ENCODE results near the gene PLCL2.

PLCL2 gene

GRCh38 chr3:17030956-17031652 lies 146.3 kb downstream of the PLCL2 start:
- Mint-ChIP-seq H3K27ac (no peak overlapping the region), H3K36me3 (ENCODE audit: low read depth) (peaks cover 4% of the 10 kb centered on the region), H3K4me3 (no peak overlapping the region), H3K9me3 (no peaks in the 10 kb centered on the region), H3K4me1 (peaks cover 78% of the 10 kb centered on the region), H3K27me3 (no peaks in the 10 kb centered on the region)
- DNase-seq (no peak), ATAC-seq (no peak)

GRCh38 chr3:17032407-17033034 lies 147.8 kb downstream of the PLCL2 start:
- Mint-ChIP-seq H3K36me3 (ENCODE audit: low read depth) (peaks cover 4% of the 10 kb centered on the region), H3K27ac (no peak overlapping the region), H3K4me3 (no peak overlapping the region), H3K9me3 (no peaks in the 10 kb centered on the region), H3K27me3 (no peaks in the 10 kb centered on the region), H3K4me1 (peaks cover 70% of the 10 kb centered on the region)
- no peak for ATAC-seq
- no peak for DNase-seq

DNA sequence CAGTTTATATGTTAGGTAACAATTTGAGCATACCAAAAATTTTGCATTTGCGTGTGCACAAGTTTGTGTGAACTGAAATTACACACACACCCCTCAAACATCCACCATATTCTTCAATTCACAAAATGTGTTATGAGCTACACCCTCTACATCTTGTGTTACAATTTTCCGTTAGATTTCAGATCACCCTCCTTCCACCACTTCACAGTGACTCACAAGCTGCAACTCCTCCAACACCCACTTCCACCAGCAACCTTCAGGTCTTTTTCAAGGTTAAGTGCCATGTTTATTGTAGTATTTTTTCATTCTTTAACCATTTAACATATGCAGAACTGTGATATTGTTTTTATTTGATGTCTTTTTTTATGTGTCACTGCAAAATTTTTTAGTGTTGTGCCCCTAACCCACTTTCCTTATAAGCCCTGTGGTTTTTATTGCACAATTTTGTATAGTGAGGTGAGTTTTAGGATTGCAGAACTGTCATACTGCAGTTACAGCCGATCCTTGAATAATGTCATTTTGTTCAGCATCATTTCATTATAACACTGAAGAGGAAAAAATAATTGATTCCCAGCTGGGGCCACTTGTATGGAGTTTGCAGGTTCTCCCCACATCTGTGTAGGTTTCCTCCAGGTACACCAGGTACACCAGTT lies 148.9 kb downstream of the PLCL2 start:
- Mint-ChIP-seq H3K9me3 (no peaks in the 10 kb centered on the region), H3K4me1 (peaks cover 60% of the 10 kb centered on the region), H3K36me3 (ENCODE audit: low read depth) (peaks cover 4% of the 10 kb centered on the region), H3K4me3 (no peak overlapping the region), H3K27ac (peak overlapping the region; percentile 63), H3K27me3 (no peaks in the 10 kb centered on the region)
- DNase-seq, result no peak
- peak; percentile 84 for ATAC-seq

- peaks cover 63% of the 10 kb centered on the region for H3K4me1 Mint-ChIP-seq
- H3K9me3 Mint-ChIP-seq, result no peaks in the 10 kb centered on the region
- no peaks in the 10 kb centered on the region for H3K27me3 Mint-ChIP-seq
- ATAC-seq (no peak), DNase-seq (no peak)
- H3K27ac Mint-ChIP-seq, result no peak overlapping the region
- no peak overlapping the region for H3K4me3 Mint-ChIP-seq
- H3K36me3 Mint-ChIP-seq (ENCODE audit: low read depth), result peaks cover 4% of the 10 kb centered on the region
Measured at GRCh38 chr3:17035033-17035432, 150.3 kb downstream of the PLCL2 start.

GRCh38 chr3:17035966-17036365 lies 151.2 kb downstream of the PLCL2 start:
- no peaks in the 10 kb centered on the region for H3K9me3 Mint-ChIP-seq
- H3K36me3 Mint-ChIP-seq (ENCODE audit: low read depth), result peaks cover 4% of the 10 kb centered on the region
- no peak overlapping the region for H3K4me3 Mint-ChIP-seq
- ATAC-seq (no peak), DNase-seq (no peak)
- H3K27ac Mint-ChIP-seq, result no peak overlapping the region
- no peaks in the 10 kb centered on the region for H3K27me3 Mint-ChIP-seq
- H3K4me1 Mint-ChIP-seq, result peaks cover 60% of the 10 kb centered on the region

DNA sequence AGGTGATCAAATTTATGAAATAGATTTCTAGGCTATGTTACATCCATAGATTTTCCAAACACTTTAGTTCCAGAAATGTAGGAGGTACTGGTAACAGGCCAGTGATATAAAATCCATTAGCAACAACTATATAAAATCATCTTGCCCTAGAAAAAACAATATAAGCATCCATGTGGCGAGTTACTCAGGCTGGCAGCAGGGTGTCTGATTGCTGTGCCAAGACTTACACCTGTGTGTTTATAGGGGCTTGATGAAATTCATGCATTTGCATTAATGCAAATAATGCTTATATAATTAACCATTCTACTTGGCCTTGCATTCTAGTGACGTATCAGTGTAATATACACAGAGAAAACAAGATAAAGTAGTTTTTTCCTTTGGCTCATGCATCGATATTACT lies 153.4 kb downstream of the PLCL2 start:
- Mint-ChIP-seq H3K9me3 (no peaks in the 10 kb centered on the region), H3K36me3 (ENCODE audit: low read depth) (peaks cover 8% of the 10 kb centered on the region), H3K4me1 (peaks cover 45% of the 10 kb centered on the region)

GRCh38 chr3:17038900-17039553 lies 154.3 kb downstream of the PLCL2 start:
- H3K4me3 Mint-ChIP-seq, result no peak overlapping the region
- peaks cover 13% of the 10 kb centered on the region for H3K36me3 Mint-ChIP-seq (ENCODE audit: low read depth)
- H3K4me1 Mint-ChIP-seq, result peaks cover 39% of the 10 kb centered on the region
- H3K27me3 Mint-ChIP-seq, result no peaks in the 10 kb centered on the region
- no peak for DNase-seq
- H3K27ac Mint-ChIP-seq, result no peak overlapping the region
- no peaks in the 10 kb centered on the region for H3K9me3 Mint-ChIP-seq
- ATAC-seq, result peak; percentile 24

More for the DNA sequence above, 153.4 kb downstream of the PLCL2 start:
- no peak for DNase-seq
- no peak for ATAC-seq
- Mint-ChIP-seq H3K27ac (no peak overlapping the region), H3K27me3 (no peaks in the 10 kb centered on the region), H3K4me3 (no peak overlapping the region)

- no peaks in the 10 kb centered on the region for H3K27me3 Mint-ChIP-seq
- H3K27ac Mint-ChIP-seq, result peak overlapping the region; percentile 1
- no peaks in the 10 kb centered on the region for H3K9me3 Mint-ChIP-seq
- DNase-seq (no peak), ATAC-seq (peak; percentile 76)
- H3K4me3 Mint-ChIP-seq, result no peak overlapping the region
- peaks cover 40% of the 10 kb centered on the region for H3K4me1 Mint-ChIP-seq
- peaks cover 13% of the 10 kb centered on the region for H3K36me3 Mint-ChIP-seq (ENCODE audit: low read depth)
Measured at GRCh38 chr3:17039594-17039993, 154.8 kb downstream of the PLCL2 start.

- Mint-ChIP-seq H3K36me3 (ENCODE audit: low read depth) (peaks cover 16% of the 10 kb centered on the region), H3K4me3 (no peak overlapping the region), H3K27ac (no peak overlapping the region), H3K4me1 (peaks cover 41% of the 10 kb centered on the region), H3K9me3 (no peaks in the 10 kb centered on the region), H3K27me3 (no peaks in the 10 kb centered on the region)
- no peak for DNase-seq
- no peak for ATAC-seq
Measured at GRCh38 chr3:17040322-17040989, 155.7 kb downstream of the PLCL2 start.

DNA sequence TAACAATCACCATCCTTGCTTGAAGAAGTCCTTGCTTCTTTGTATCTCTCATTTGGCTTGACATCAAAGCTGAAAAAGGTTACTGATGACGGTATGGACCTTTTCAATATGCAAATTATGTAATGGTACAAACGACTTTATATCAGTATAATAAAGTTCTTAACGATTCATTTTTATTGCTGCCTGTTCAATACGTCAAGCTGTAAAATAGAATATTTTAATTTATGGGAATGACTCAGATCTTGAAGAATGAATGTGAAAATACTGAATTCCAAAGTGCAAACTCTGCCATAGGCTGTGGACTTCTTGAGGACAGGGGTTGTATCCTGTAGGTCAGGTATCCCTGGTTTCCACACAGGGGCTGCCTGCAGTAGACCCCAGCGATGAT lies 156.2 kb downstream of the PLCL2 start:
- no peaks in the 10 kb centered on the region for H3K27me3 Mint-ChIP-seq
- H3K27ac Mint-ChIP-seq, result no peak overlapping the region
- no peak overlapping the region for H3K4me3 Mint-ChIP-seq
- ATAC-seq (no peak), DNase-seq (no peak)
- H3K36me3 Mint-ChIP-seq (ENCODE audit: low read depth), result peaks cover 21% of the 10 kb centered on the region
- peaks cover 44% of the 10 kb centered on the region for H3K4me1 Mint-ChIP-seq
- H3K9me3 Mint-ChIP-seq, result no peaks in the 10 kb centered on the region

GRCh38 chr3:17044855-17045254 lies 160.1 kb downstream of the PLCL2 start:
- H3K36me3 Mint-ChIP-seq (ENCODE audit: low read depth), result peaks cover 54% of the 10 kb centered on the region
- peaks cover 39% of the 10 kb centered on the region for H3K4me1 Mint-ChIP-seq
- no peak overlapping the region for H3K27ac Mint-ChIP-seq
- H3K27me3 Mint-ChIP-seq, result no peaks in the 10 kb centered on the region
- ATAC-seq (peak; percentile 46), DNase-seq (no peak)
- no peak overlapping the region for H3K4me3 Mint-ChIP-seq
- H3K9me3 Mint-ChIP-seq, result peaks cover 4% of the 10 kb centered on the region

DNA sequence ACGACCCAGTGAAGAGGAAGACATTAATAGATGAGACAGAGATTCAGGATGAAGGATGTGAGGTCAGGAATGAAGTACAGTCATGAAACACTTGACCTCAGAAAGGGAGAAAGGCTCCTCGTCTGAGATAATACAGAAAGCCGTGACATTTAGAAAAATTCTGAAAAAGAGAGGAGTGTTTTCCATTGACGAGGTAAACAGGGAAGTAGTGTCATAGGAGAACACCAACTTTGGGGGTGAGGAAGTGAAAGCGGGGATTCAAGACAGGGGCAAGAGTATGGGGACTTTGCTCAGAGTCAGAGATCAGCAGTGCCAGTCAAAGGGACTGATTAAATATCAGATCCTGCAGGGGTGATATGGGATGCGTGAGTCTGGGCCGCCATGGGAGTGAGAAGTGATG lies 160.9 kb downstream of the PLCL2 start:
- H3K4me3 Mint-ChIP-seq, result no peak overlapping the region
- ATAC-seq (no peak), DNase-seq (no peak)
- H3K9me3 Mint-ChIP-seq, result peaks cover 8% of the 10 kb centered on the region
- peaks cover 32% of the 10 kb centered on the region for H3K4me1 Mint-ChIP-seq
- no peak overlapping the region for H3K27ac Mint-ChIP-seq
- H3K27me3 Mint-ChIP-seq, result no peaks in the 10 kb centered on the region
- peaks cover 62% of the 10 kb centered on the region for H3K36me3 Mint-ChIP-seq (ENCODE audit: low read depth)

DNA sequence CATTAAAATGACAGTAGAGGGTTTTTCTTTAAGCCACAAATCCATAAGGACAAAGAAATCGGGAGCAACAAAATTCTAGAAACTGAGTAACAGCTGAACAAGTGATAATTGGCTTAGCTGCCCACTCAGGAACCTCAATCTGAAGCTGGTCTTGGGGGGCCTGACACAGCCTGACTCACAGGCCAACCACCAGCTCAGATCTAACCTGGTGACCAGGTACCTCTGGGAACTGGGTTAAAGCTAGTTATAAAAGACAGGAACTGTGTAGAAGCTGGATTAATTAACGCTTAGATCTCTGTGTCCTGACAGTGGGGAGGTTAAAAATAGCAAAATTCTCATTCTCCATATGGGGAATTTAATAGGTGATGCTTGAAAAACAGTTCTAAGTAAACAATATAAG lies 161.9 kb downstream of the PLCL2 start:
- peaks cover 32% of the 10 kb centered on the region for H3K4me1 Mint-ChIP-seq
- H3K9me3 Mint-ChIP-seq, result peaks cover 11% of the 10 kb centered on the region
- no peak overlapping the region for H3K27ac Mint-ChIP-seq
- no peaks in the 10 kb centered on the region for H3K27me3 Mint-ChIP-seq
- H3K4me3 Mint-ChIP-seq, result no peak overlapping the region
- H3K36me3 Mint-ChIP-seq (ENCODE audit: low read depth), result peaks cover 67% of the 10 kb centered on the region
- ATAC-seq (no peak), DNase-seq (no peak)

- Mint-ChIP-seq H3K27me3 (no peaks in the 10 kb centered on the region), H3K9me3 (peaks cover 15% of the 10 kb centered on the region), H3K27ac (no peak overlapping the region), H3K36me3 (ENCODE audit: low read depth) (peaks cover 69% of the 10 kb centered on the region), H3K4me1 (peaks cover 32% of the 10 kb centered on the region), H3K4me3 (no peak overlapping the region)
- DNase-seq (no peak), ATAC-seq (no peak)
Measured at GRCh38 chr3:17047162-17047561, 162.4 kb downstream of the PLCL2 start.

All from activated naive CD8-positive, alpha-beta T cell treated with anti-CD3 and anti-CD28 coated beads, Interleukin-2, amount 50 U/mL, for 24 hours (primary cell).